ENCODE data around the gene POPDC2. TPM values are rescaled to one million over a fixed set of nuclear protein-coding genes. Genes with fewer than 3 reads are reported as not detected.
A peak's percentile ranks its signal among the peaks of the same experiment; 100 is the strongest.

Gene POPDC2
- total RNA-seq, 4 donors from 2014 or later = 19.7 to 98.2 (median 67.6) TPM

- 90 to 100% methylated on average over 2 to 3 of the region's 10 CpGs for WGBS, 2 donors (ENCODE audit: low coverage in 1 of 2)
- Histone ChIP-seq H3K27me3 (no peaks in the 10 kb centered on the region), H3K27ac (peak overlapping the region in 1 of 4 donors; percentile 78), H3K9me3 (no peaks in the 10 kb centered on the region), H3K4me1 (peaks cover 0 to 18% (median 5%) of the 10 kb centered on the region in 3 donors), H3K4me3 (no peak overlapping the region), H3K36me3 (no peaks in the 10 kb centered on the region)
- no peak for TF ChIP-seq POLR2A (IDR thresholded peaks at IDR 0.05)
- TF ChIP-seq CTCF (IDR thresholded peaks at IDR 0.05) = no peak
- no peak for TF ChIP-seq POLR2AphosphoS5 (IDR thresholded peaks at IDR 0.05)
- TF ChIP-seq EP300 (IDR thresholded peaks at IDR 0.05) = no peak
- no peak for ATAC-seq
Observed at GRCh38 chr3:119635719-119636118, 24.7 kb downstream of the POPDC2 start.

- Histone ChIP-seq H3K36me3 (no peaks in the 10 kb centered on the region), H3K9me3 (no peaks in the 10 kb centered on the region), H3K4me1 (peaks cover 0 to 34% (median 15%) of the 10 kb centered on the region in 3 donors), H3K27me3 (no peaks in the 10 kb centered on the region), H3K4me3 (no peak overlapping the region), H3K27ac (no peak overlapping the region)
- ATAC-seq = no peak
- 78 to 83% methylated on average over 3 to 4 of the region's 4 CpGs for WGBS, 2 donors (ENCODE audit: low coverage in 1 of 2)
- no peak for TF ChIP-seq EP300 (IDR thresholded peaks at IDR 0.05)
- TF ChIP-seq POLR2A (IDR thresholded peaks at IDR 0.05) = no peak
- TF ChIP-seq CTCF (IDR thresholded peaks at IDR 0.05) = no peak
- TF ChIP-seq POLR2AphosphoS5 (IDR thresholded peaks at IDR 0.05) = no peak
Observed at GRCh38 chr3:119632829-119633228, 27.6 kb downstream of the POPDC2 start.

- Histone ChIP-seq H3K9me3 (no peaks in the 10 kb centered on the region), H3K4me3 (no peak overlapping the region), H3K4me1 (peaks cover 0 to 29% (median 11%) of the 10 kb centered on the region in 3 donors), H3K36me3 (no peaks in the 10 kb centered on the region), H3K27ac (no peak overlapping the region), H3K27me3 (no peaks in the 10 kb centered on the region)
- no peak for TF ChIP-seq CTCF (IDR thresholded peaks at IDR 0.05)
- TF ChIP-seq EP300 (IDR thresholded peaks at IDR 0.05) = no peak
- ATAC-seq = no peak
- WGBS, 2 donors (ENCODE audit: low coverage in 1 of 2) = 78 to 90% methylated on average over 4 of the region's 4 CpGs
Observed at GRCh38 chr3:119632216-119632615, 28.2 kb downstream of the POPDC2 start.

GRCh38 chr3:119631516-119631915, 28.9 kb downstream of the POPDC2 start:
- 33 to 68% methylated on average over 3 of the region's 3 CpGs for WGBS, 2 donors (ENCODE audit: low coverage in 1 of 2)
- Histone ChIP-seq H3K4me1 (peaks cover 0 to 27% (median 11%) of the 10 kb centered on the region in 3 donors), H3K4me3 (no peak overlapping the region), H3K36me3 (no peaks in the 10 kb centered on the region), H3K27ac (peak overlapping the region in 2 of 4 donors; percentile 29), H3K9me3 (no peaks in the 10 kb centered on the region), H3K27me3 (no peaks in the 10 kb centered on the region)
- TF ChIP-seq POLR2AphosphoS5 (IDR thresholded peaks at IDR 0.05) (no peak), CTCF (IDR thresholded peaks at IDR 0.05) (no peak), POLR2A (IDR thresholded peaks at IDR 0.05) (no peak), EP300 (IDR thresholded peaks at IDR 0.05) (no peak)
- no peak for ATAC-seq

- TF ChIP-seq CTCF (IDR thresholded peaks at IDR 0.05) = no peak
- no peak for TF ChIP-seq POLR2AphosphoS5 (IDR thresholded peaks at IDR 0.05)
- ATAC-seq = peak; percentile 34
- WGBS, 2 donors (ENCODE audit: low coverage in 1 of 2) = 87 to 91% methylated on average over 4 to 7 of the region's 7 CpGs
- Histone ChIP-seq H3K9me3 (no peaks in the 10 kb centered on the region), H3K36me3 (no peaks in the 10 kb centered on the region), H3K4me3 (no peak overlapping the region), H3K27me3 (no peaks in the 10 kb centered on the region), H3K4me1 (peaks cover 0 to 28% (median 11%) of the 10 kb centered on the region in 3 donors), H3K27ac (peak overlapping the region in 3 of 4 donors; percentile 5 to 29 (median 29))
Observed at GRCh38 chr3:119630880-119631329, 29.5 kb downstream of the POPDC2 start.
